SK-N-SH (cell line): ENCODE data around the gene NAE1. TPM values are rescaled to one million over a fixed set of nuclear protein-coding genes. Genes with fewer than 3 reads are reported as not detected.

Experiments
- CTCF ChIA-PET: fragments of 300-600, 350-600 bp; formaldehyde crosslinking; extraction: SDS; loops from one replicate; lab custom pipeline; 2021; lab: Yijun Ruan, JAX
- POLR2A ChIA-PET: fragments of 350-600 bp; sonication (Branson Sonifier 250); formaldehyde crosslinking; extraction: SDS; loops from one replicate; lab custom pipeline; 2020; ENCODE audit warnings: antibody characterized with exemption, inconsistent platforms; lab: Yijun Ruan, JAX
- DNase-seq: peaks from one replicate; pipeline ENCODE4 v3.0.0; 2012
- H2AFZ ChIP-seq: fragments of 200-600 bp; sonication (generic); 2 replicates; pipeline ENCODE4 v1.8.1; 2016; ENCODE audit warnings: antibody characterized with exemption, mild to moderate bottlenecking, low read depth
- H3F3A ChIP-seq: fragments of 200-600 bp; sonication (generic); replicated peaks from 2 replicates; pipeline ENCODE3; 2016; ENCODE audit warnings: antibody characterized with exemption, mild to moderate bottlenecking; ENCODE audit not compliant: insufficient read depth
- H3K27ac ChIP-seq, 2 experiments: fragments of 200-500 bp in 1 of 2; fragments of 200-600 bp in 1 of 2; sonication (Bioruptor generic) in 1 of 2; sonication (generic), shearing (Covaris generic) in 1 of 2; 2 replicates each; pipeline versions ENCODE4 v1.5.1 to v1.6.1; 2014 to 2016; ENCODE audit warnings: low read depth in 2 of 2, inconsistent platforms in 1 of 2, low read length in 1 of 2, mild to moderate bottlenecking in 1 of 2, mixed read lengths in 1 of 2
- H3K27me3 ChIP-seq: fragments of 200-600 bp; sonication (generic), shearing (Covaris generic); 2 replicates; pipeline ENCODE4 v1.6.1; 2016; ENCODE audit warnings: mixed run types; ENCODE audit not compliant: insufficient read depth
- H3K36me3 ChIP-seq, 2 experiments: fragments of 200-500 bp in 1 of 2; fragments of 200-600 bp in 1 of 2; sonication (Bioruptor generic) in 1 of 2; sonication (generic) in 1 of 2; replicated peaks in 1 of 2; 2 replicates each; pipeline versions ENCODE3 to v1.5.1; 2014 to 2016; ENCODE audit warnings: low read length in 1 of 2, mild to moderate bottlenecking in 1 of 2; ENCODE audit not compliant: insufficient read depth in 2 of 2, control insufficient read depth in 1 of 2
- H3K4me1 ChIP-seq, 2 experiments: fragments of 200-500 bp in 1 of 2; fragments of 200-600 bp in 1 of 2; sonication (Bioruptor generic) in 1 of 2; sonication (generic), shearing (Covaris generic) in 1 of 2; 2 replicates each; pipeline versions ENCODE4 v1.5.1 to v1.6.1; 2014 to 2016; ENCODE audit warnings: low read depth in 1 of 2, low read length in 1 of 2, mixed run types in 1 of 2; ENCODE audit not compliant: insufficient read depth in 2 of 2, control insufficient read depth in 1 of 2
- H3K4me2 ChIP-seq: fragments of 200-600 bp; sonication (generic), shearing (Covaris generic); 2 replicates; pipeline ENCODE4 v1.6.1; 2017; ENCODE audit warnings: mixed run types
- H3K4me3 ChIP-seq, 2 experiments: fragments of 200-500 bp in 1 of 2; fragments of 200-600 bp in 1 of 2; sonication (Bioruptor generic) in 1 of 2; sonication (generic), shearing (Covaris generic) in 1 of 2; 2 replicates each; pipeline versions ENCODE4 v1.5.1 to v1.8.1; 2014 to 2016; ENCODE audit warnings: low read depth in 2 of 2, inconsistent platforms in 1 of 2, low read length in 1 of 2, mild to moderate bottlenecking in 1 of 2, mixed read lengths in 1 of 2, moderate library complexity in 1 of 2
- H3K79me2 ChIP-seq: fragments of 200-600 bp; sonication (generic); 2 replicates; pipeline ENCODE4 v1.8.1; 2017; ENCODE audit warnings: mild to moderate bottlenecking; ENCODE audit not compliant: insufficient read depth
- H3K9ac ChIP-seq: fragments of 200-600 bp; sonication (generic); 2 replicates; pipeline ENCODE4 v1.6.1; 2017; ENCODE audit warnings: mixed run types
- H3K9me2 ChIP-seq: fragments of 200-600 bp; sonication (generic); 2 replicates; pipeline ENCODE4 v1.6.1; 2017; ENCODE audit warnings: mixed run types
- H3K9me3 ChIP-seq: fragments of 200-600 bp; sonication (generic); 2 replicates; pipeline ENCODE4 v1.6.1; 2017; ENCODE audit warnings: mixed run types, mild to moderate bottlenecking, moderate library complexity
- H4K20me1 ChIP-seq: fragments of 200-600 bp; sonication (generic); 2 replicates; pipeline ENCODE4 v1.6.1; 2017; ENCODE audit warnings: mild to moderate bottlenecking, mixed run types; ENCODE audit not compliant: insufficient read depth
- CHD2 ChIP-seq: fragments of 150-350 bp; IDR thresholded peaks from 2 replicates; pipeline ENCODE4 v1.6.1; 2018; ENCODE audit warnings: low read length; ENCODE audit not compliant: partially characterized antibody
- EP300 ChIP-seq, 2 experiments: IDR thresholded peaks; 2 replicates each; pipeline versions ENCODE4 v1.4.0 to v1.6.1; 2012; ENCODE audit warnings: borderline replicate concordance in 1 of 2, low read depth in 1 of 2, low read length in 1 of 2
- FOSL2 ChIP-seq: IDR thresholded peaks from 2 replicates; pipeline ENCODE4 v1.4.0; 2012; ENCODE audit warnings: low read depth, mild to moderate bottlenecking, moderate library complexity, borderline replicate concordance
- FOXJ3 ChIP-seq: sonication (generic); formaldehyde crosslinking; IDR thresholded peaks from 2 replicates; pipeline ENCODE4 v1.5.1; 2020; ENCODE audit warnings: mild to moderate bottlenecking, missing genetic modification reagents
- FOXM1 ChIP-seq: IDR thresholded peaks from 2 replicates; pipeline ENCODE4 v1.4.0; 2012; ENCODE audit warnings: low read depth, mild to moderate bottlenecking
- GABPA ChIP-seq: IDR thresholded peaks from 2 replicates; pipeline ENCODE4 v1.4.0; 2012; ENCODE audit warnings: low read depth, mild to moderate bottlenecking
- GATA2 ChIP-seq: sonication (generic); formaldehyde crosslinking; IDR thresholded peaks from 2 replicates; pipeline ENCODE4 v1.5.0; 2020; ENCODE audit warnings: mild to moderate bottlenecking, missing genetic modification reagents
- MAX ChIP-seq: IDR thresholded peaks from 2 replicates; pipeline ENCODE4 v1.4.0; 2012; ENCODE audit warnings: low read depth
- NFIC ChIP-seq: IDR thresholded peaks from 2 replicates; pipeline ENCODE4 v1.4.0; 2012; ENCODE audit warnings: borderline replicate concordance
- POLR2AphosphoS5 ChIP-seq: IDR thresholded peaks from 2 replicates; pipeline ENCODE4 v1.6.1; 2012; ENCODE audit warnings: low read depth, low read length
- SIN3A ChIP-seq: IDR thresholded peaks from 2 replicates; pipeline ENCODE4 v1.6.1; 2012; ENCODE audit warnings: low read depth, mild to moderate bottlenecking, low read length, moderate library complexity, borderline replicate concordance
- SMC3 ChIP-seq: IDR thresholded peaks from 2 replicates; pipeline ENCODE4 v1.6.1; 2012; ENCODE audit warnings: low read depth, low read length, improper control_type of control experiment
- USF1 ChIP-seq: IDR thresholded peaks from 2 replicates; pipeline ENCODE4 v1.4.0; 2012; ENCODE audit warnings: low read depth, borderline replicate concordance
- USF2 ChIP-seq: fragments of 150-350 bp; IDR thresholded peaks from 2 replicates; pipeline ENCODE4 v1.6.1; 2017; ENCODE audit warnings: antibody characterized with exemption, low read length, low read depth, borderline replicate concordance
- ZBTB33 ChIP-seq: IDR thresholded peaks from 2 replicates; pipeline ENCODE4 v1.4.0; 2012; ENCODE audit warnings: low read depth, borderline replicate concordance
- WGBS: methylation state at CpG from one replicate; pipeline ENCODE4 v1.1.6; 2017; ENCODE audit warnings: low lambda C conversion rate; 5-methylcytosine and 5-hydroxymethylcytosine counted together
- polyA plus RNA-seq, 3 experiments: library from polyadenylated mRNA; depleted of rRNA; stranded (reverse); fragments of >200 nt; gene quantifications; 2 replicates each; pipeline ENCODE4 v1.2.3, GENCODE V29; 2012
- TF ChIP-seq, protein P1 (sequence below): IDR thresholded peaks from 2 replicates; pipeline ENCODE4 v1.6.1; 2012; ENCODE audit warnings: mild to moderate bottlenecking, low read depth, low read length, moderate library complexity

The NAE1 gene
- polyA plus RNA-seq, 1 of the 3 experiments (the other 2 are of a cell fraction): 33.8 TPM

- ChIA-PET POLR2A (no interaction called here), CTCF (interaction anchor here (1.1 to 5.6 kb wide), 3 partner anchors 9 to 21 kb away, joined by 4 to 39 read pairs (median 26); partner anchors contain the start of gene NAE1)
- Histone ChIP-seq H3K9ac (no peak overlapping the region), H3K4me1 (no peaks in the 10 kb centered on the region), H3F3A (no peaks in the 10 kb centered on the region), H3K9me2 (no peaks in the 10 kb centered on the region), H4K20me1 (no peaks in the 10 kb centered on the region), H3K36me3 (no peaks in the 10 kb centered on the region), H3K4me3 (no peak overlapping the region), H3K27ac (no peak overlapping the region), H3K9me3 (no peaks in the 10 kb centered on the region), H3K4me2 (no peak overlapping the region), H2AFZ (no peak overlapping the region), H3K79me2 (no peaks in the 10 kb centered on the region), H3K27me3 (no peaks in the 10 kb centered on the region; the same call in 1 of the 2 replicates)
- 79% methylated on average over 7 of the region's 13 CpGs for WGBS
- no peak for TF ChIP-seq USF1
- no peak for TF ChIP-seq FOXM1
- no peak for TF ChIP-seq SMC3
- TF ChIP-seq MAX: no peak
- TF ChIP-seq FOXJ3 (CRISPR knock-in tag): no peak
- TF ChIP-seq CHD2: no peak
- peak; percentile 6 for DNase-seq
Measured at GRCh38 chr16:66851166-66851964, 20.6 kb upstream of the NAE1 start.

- no peak for DNase-seq
- WGBS: 81% methylated on average over 11 of the region's 14 CpGs
- H3K4me3 ChIP-seq: no peak overlapping the region
- no peaks in the 10 kb centered on the region for H3K36me3 ChIP-seq
- no peaks in the 10 kb centered on the region for H3K79me2 ChIP-seq
- no peak overlapping the region for H3K4me2 ChIP-seq
- no peaks in the 10 kb centered on the region for H4K20me1 ChIP-seq
- no peaks in the 10 kb centered on the region for H3K9me2 ChIP-seq
- H3F3A ChIP-seq: no peaks in the 10 kb centered on the region
- H3K9me3 ChIP-seq: no peaks in the 10 kb centered on the region
- no peak overlapping the region for H3K27ac ChIP-seq
- peaks cover 4% of the 10 kb centered on the region; the same call in 1 of the 2 replicates for H3K27me3 ChIP-seq
- ChIA-PET POLR2A (no interaction called here), CTCF (interaction anchor here (0.7 to 9.7 kb wide), 4 partner anchors 17 to 23 kb away, joined by 3 to 68 read pairs (median 16); partner anchors contain the start of gene NAE1)
- no peak overlapping the region for H2AFZ ChIP-seq
- H3K4me1 ChIP-seq: no peaks in the 10 kb centered on the region
- H3K9ac ChIP-seq: no peak overlapping the region
- TF ChIP-seq EP300 (IDR thresholded peaks at IDR 0.05; ENCODE audit: borderline replicate concordance in 1 of 2, low read depth in 1 of 2, low read length in 1 of 2) (no peak), CHD2 (no peak), SIN3A (no peak), GABPA (no peak), SMC3 (no peak), FOSL2 (no peak), GATA2 (no peak), USF2 (no peak), POLR2AphosphoS5 (no peak), FOXM1 (no peak), NFIC (no peak), ZBTB33 (no peak)
- TF ChIP-seq, protein P1, sequence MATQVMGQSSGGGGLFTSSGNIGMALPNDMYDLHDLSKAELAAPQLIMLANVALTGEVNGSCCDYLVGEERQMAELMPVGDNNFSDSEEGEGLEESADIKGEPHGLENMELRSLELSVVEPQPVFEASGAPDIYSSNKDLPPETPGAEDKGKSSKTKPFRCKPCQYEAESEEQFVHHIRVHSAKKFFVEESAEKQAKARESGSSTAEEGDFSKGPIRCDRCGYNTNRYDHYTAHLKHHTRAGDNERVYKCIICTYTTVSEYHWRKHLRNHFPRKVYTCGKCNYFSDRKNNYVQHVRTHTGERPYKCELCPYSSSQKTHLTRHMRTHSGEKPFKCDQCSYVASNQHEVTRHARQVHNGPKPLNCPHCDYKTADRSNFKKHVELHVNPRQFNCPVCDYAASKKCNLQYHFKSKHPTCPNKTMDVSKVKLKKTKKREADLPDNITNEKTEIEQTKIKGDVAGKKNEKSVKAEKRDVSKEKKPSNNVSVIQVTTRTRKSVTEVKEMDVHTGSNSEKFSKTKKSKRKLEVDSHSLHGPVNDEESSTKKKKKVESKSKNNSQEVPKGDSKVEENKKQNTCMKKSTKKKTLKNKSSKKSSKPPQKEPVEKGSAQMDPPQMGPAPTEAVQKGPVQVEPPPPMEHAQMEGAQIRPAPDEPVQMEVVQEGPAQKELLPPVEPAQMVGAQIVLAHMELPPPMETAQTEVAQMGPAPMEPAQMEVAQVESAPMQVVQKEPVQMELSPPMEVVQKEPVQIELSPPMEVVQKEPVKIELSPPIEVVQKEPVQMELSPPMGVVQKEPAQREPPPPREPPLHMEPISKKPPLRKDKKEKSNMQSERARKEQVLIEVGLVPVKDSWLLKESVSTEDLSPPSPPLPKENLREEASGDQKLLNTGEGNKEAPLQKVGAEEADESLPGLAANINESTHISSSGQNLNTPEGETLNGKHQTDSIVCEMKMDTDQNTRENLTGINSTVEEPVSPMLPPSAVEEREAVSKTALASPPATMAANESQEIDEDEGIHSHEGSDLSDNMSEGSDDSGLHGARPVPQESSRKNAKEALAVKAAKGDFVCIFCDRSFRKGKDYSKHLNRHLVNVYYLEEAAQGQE: no peak
Measured at GRCh38 chr16:66850115-66850815, 19.5 kb upstream of the NAE1 start.
